GM23338 (cell line): ENCODE results near the gene PDE7B. TPM values are rescaled to one million over a fixed set of nuclear protein-coding genes. Genes with fewer than 3 reads are reported as not detected.

Source experiments
- ATAC-seq: fragments of 200-7000 bp; cut with Tn5 transposase; 3 replicates; pipeline ENCODE4 v1.9.1; 2020
- DNase-seq: peaks from one replicate; pipeline ENCODE4 v3.0.0-alpha.2; 2015; ENCODE audit warnings: low spot score
- H2AFZ ChIP-seq: fragments of 200-600 bp; sonication (generic); 2 replicates; pipeline ENCODE4 v1.8.0; 2016; ENCODE audit warnings: antibody characterized with exemption, mild to moderate bottlenecking, moderate library complexity
- H3F3A ChIP-seq: fragments of 200-600 bp; sonication (generic); replicated peaks from 2 replicates; pipeline ENCODE4 v1.8.0; 2017; ENCODE audit warnings: antibody characterized with exemption, mixed run types, low read depth
- H3K27ac ChIP-seq: fragments of 200-600 bp; sonication (generic); 2 replicates; pipeline ENCODE4 v1.6.1; 2016; ENCODE audit warnings: low read depth
- H3K27me3 ChIP-seq: fragments of 200-600 bp; sonication (generic); 2 replicates; pipeline ENCODE4 v1.8.0; 2016; ENCODE audit warnings: mild to moderate bottlenecking, mixed run types, moderate library complexity; ENCODE audit not compliant: insufficient read depth
- H3K36me3 ChIP-seq: fragments of 200-600 bp; sonication (generic); 2 replicates; pipeline ENCODE4 v1.8.0; 2016; ENCODE audit warnings: mild to moderate bottlenecking; ENCODE audit not compliant: insufficient read depth
- H3K4me1 ChIP-seq: fragments of 200-600 bp; sonication (generic); 2 replicates; pipeline ENCODE4 v1.8.0; 2016; ENCODE audit warnings: mild to moderate bottlenecking, moderate library complexity; ENCODE audit not compliant: insufficient read depth
- H3K4me2 ChIP-seq: fragments of 200-600 bp; sonication (generic); 2 replicates; pipeline ENCODE4 v1.7.1; 2017; ENCODE audit warnings: mixed run types
- H3K4me3 ChIP-seq: fragments of 200-600 bp; sonication (generic); 2 replicates; pipeline ENCODE4 v1.6.1; 2016; ENCODE audit warnings: mixed run types
- H3K79me2 ChIP-seq: fragments of 200-600 bp; sonication (generic); replicated peaks from 2 replicates; pipeline ENCODE4 v1.8.0; 2017; ENCODE audit warnings: mild to moderate bottlenecking; ENCODE audit not compliant: insufficient read depth
- H3K9me2 ChIP-seq: fragments of 200-600 bp; sonication (generic); 2 replicates; pipeline ENCODE4 v1.8.0; 2017; ENCODE audit not compliant: insufficient read depth
- H4K20me1 ChIP-seq: fragments of 200-600 bp; sonication (generic); replicated peaks from 2 replicates; pipeline ENCODE4 v1.8.0; 2017; ENCODE audit warnings: mild to moderate bottlenecking; ENCODE audit not compliant: insufficient read depth
- H3K27ac Mint-ChIP-seq: 2 replicates; pipeline ENCODE4 v1.8.0; 2020; ENCODE audit warnings: inconsistent platforms, mild to moderate bottlenecking, moderate library complexity, mixed read lengths
- H3K27me3 Mint-ChIP-seq: 3 replicates; pipeline ENCODE4 v1.8.0; 2022; ENCODE audit warnings: low read depth, mild to moderate bottlenecking, moderate library complexity, mixed read lengths, inconsistent platforms; ENCODE audit not compliant: insufficient read depth, poor library complexity
- H3K36me3 Mint-ChIP-seq: 3 replicates; pipeline ENCODE4 v1.8.0; 2021; ENCODE audit warnings: low read depth, mild to moderate bottlenecking, inconsistent platforms, moderate library complexity, mixed read lengths
- H3K4me1 Mint-ChIP-seq: 3 replicates; pipeline ENCODE4 v1.8.0; 2020; ENCODE audit warnings: mild to moderate bottlenecking, inconsistent platforms, mixed read lengths
- H3K4me3 Mint-ChIP-seq: 3 replicates; pipeline ENCODE4 v1.8.0; 2021; ENCODE audit warnings: moderate library complexity, mild to moderate bottlenecking, inconsistent platforms, mixed read lengths
- H3K9me3 Mint-ChIP-seq: 3 replicates; pipeline ENCODE4 v1.8.0; 2020; ENCODE audit warnings: moderate library complexity, mild to moderate bottlenecking, inconsistent platforms, mixed read lengths
- CREB1 ChIP-seq: fragments of 250-450 bp; sonication (Bioruptor Pico); IDR thresholded peaks from 2 replicates; pipeline ENCODE4 v1.5.0; 2020; ENCODE audit warnings: low read depth, mild to moderate bottlenecking, moderate library complexity
- EZH2 ChIP-seq: fragments of 200-600 bp; sonication (generic); IDR thresholded peaks from one replicate; pipeline ENCODE4 v1.8.0; 2017; ENCODE audit warnings: antibody characterized with exemption, mild to moderate bottlenecking, low read depth; ENCODE audit not compliant: unreplicated experiment
- EZH2phosphoT487 ChIP-seq: fragments of 200-600 bp; sonication (generic); IDR thresholded peaks from one replicate; pipeline ENCODE4 v1.8.1; 2018; ENCODE audit warnings: antibody characterized with exemption; ENCODE audit not compliant: unreplicated experiment
- POLR2AphosphoS5 ChIP-seq: IDR thresholded peaks from 2 replicates; pipeline ENCODE4 v1.6.1; 2016; ENCODE audit warnings: antibody characterized with exemption, low read depth
- ZNF114 ChIP-seq: fragments of 250-450 bp; sonication (Bioruptor Pico); IDR thresholded peaks from 2 replicates; pipeline ENCODE4 v1.5.0; 2020; ENCODE audit warnings: mild to moderate bottlenecking, moderate library complexity
- ZNF331 ChIP-seq: fragments of 250-450 bp; sonication (Bioruptor Pico); IDR thresholded peaks from 2 replicates; pipeline ENCODE4 v1.5.0; 2020; ENCODE audit warnings: low read depth, mild to moderate bottlenecking, moderate library complexity
- polyA plus RNA-seq: library from polyadenylated mRNA; unstranded; fragments of >200 nt; fragmentation: Nextera tagmentation; extraction: Ambion mirVana; gene quantifications from 2 replicates; pipeline ENCODE4 v1.2.1, GENCODE V29; 2016
- total RNA-seq: library from RNA; depleted of rRNA; stranded (reverse); fragments of >200 nt; shearing (Covaris generic); gene quantifications from 2 replicates; pipeline ENCODE4 v1.2.3, GENCODE V29; 2014
- TF ChIP-seq, protein P1 (sequence below): fragments of 250-450 bp; sonication (Bioruptor Pico); IDR thresholded peaks from 2 replicates; pipeline ENCODE4 v1.5.0; 2020; ENCODE audit warnings: mild to moderate bottlenecking, moderate library complexity
- TF ChIP-seq, protein P2 (sequence below), 2 experiments: fragments of 200-600 bp in 1 of 2; sonication (generic) in 1 of 2; conservative IDR thresholded peaks; 2 replicates each; pipeline versions ENCODE4 v1.5.1 to v1.6.1; 2016 to 2017; ENCODE audit warnings: antibody characterized with exemption in 2 of 2, low read depth in 2 of 2, mild to moderate bottlenecking in 2 of 2, moderate library complexity in 1 of 2
- TF ChIP-seq, protein P3 (sequence below): IDR thresholded peaks from 2 replicates; pipeline ENCODE4 v1.6.1; 2016; ENCODE audit warnings: antibody characterized with exemption

Gene PDE7B
- total and polyA plus RNA-seq, 2 experiments from 2014 or later, result 0.07 TPM; not detected in 1

DNA sequence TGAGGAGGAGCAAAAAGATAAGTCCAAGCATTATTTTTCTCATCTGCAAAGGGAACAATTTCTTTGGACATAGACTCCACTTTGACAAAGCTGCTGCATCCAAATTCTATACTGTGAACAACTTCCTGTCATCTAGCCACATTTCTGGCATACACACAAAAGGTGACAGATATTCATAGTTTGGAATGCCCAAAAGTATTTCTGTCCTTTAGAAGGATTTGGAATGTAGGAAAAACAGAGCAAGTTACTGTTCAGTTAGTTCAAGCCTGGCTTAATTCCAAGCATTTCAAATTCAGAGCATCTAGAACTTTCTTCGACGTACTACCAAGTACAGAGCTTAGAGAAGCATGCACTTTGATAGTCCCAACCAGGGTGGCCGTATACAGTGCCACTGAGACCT lies 134.0 kb downstream of the PDE7B start (continued):
- TF ChIP-seq, protein P1, sequence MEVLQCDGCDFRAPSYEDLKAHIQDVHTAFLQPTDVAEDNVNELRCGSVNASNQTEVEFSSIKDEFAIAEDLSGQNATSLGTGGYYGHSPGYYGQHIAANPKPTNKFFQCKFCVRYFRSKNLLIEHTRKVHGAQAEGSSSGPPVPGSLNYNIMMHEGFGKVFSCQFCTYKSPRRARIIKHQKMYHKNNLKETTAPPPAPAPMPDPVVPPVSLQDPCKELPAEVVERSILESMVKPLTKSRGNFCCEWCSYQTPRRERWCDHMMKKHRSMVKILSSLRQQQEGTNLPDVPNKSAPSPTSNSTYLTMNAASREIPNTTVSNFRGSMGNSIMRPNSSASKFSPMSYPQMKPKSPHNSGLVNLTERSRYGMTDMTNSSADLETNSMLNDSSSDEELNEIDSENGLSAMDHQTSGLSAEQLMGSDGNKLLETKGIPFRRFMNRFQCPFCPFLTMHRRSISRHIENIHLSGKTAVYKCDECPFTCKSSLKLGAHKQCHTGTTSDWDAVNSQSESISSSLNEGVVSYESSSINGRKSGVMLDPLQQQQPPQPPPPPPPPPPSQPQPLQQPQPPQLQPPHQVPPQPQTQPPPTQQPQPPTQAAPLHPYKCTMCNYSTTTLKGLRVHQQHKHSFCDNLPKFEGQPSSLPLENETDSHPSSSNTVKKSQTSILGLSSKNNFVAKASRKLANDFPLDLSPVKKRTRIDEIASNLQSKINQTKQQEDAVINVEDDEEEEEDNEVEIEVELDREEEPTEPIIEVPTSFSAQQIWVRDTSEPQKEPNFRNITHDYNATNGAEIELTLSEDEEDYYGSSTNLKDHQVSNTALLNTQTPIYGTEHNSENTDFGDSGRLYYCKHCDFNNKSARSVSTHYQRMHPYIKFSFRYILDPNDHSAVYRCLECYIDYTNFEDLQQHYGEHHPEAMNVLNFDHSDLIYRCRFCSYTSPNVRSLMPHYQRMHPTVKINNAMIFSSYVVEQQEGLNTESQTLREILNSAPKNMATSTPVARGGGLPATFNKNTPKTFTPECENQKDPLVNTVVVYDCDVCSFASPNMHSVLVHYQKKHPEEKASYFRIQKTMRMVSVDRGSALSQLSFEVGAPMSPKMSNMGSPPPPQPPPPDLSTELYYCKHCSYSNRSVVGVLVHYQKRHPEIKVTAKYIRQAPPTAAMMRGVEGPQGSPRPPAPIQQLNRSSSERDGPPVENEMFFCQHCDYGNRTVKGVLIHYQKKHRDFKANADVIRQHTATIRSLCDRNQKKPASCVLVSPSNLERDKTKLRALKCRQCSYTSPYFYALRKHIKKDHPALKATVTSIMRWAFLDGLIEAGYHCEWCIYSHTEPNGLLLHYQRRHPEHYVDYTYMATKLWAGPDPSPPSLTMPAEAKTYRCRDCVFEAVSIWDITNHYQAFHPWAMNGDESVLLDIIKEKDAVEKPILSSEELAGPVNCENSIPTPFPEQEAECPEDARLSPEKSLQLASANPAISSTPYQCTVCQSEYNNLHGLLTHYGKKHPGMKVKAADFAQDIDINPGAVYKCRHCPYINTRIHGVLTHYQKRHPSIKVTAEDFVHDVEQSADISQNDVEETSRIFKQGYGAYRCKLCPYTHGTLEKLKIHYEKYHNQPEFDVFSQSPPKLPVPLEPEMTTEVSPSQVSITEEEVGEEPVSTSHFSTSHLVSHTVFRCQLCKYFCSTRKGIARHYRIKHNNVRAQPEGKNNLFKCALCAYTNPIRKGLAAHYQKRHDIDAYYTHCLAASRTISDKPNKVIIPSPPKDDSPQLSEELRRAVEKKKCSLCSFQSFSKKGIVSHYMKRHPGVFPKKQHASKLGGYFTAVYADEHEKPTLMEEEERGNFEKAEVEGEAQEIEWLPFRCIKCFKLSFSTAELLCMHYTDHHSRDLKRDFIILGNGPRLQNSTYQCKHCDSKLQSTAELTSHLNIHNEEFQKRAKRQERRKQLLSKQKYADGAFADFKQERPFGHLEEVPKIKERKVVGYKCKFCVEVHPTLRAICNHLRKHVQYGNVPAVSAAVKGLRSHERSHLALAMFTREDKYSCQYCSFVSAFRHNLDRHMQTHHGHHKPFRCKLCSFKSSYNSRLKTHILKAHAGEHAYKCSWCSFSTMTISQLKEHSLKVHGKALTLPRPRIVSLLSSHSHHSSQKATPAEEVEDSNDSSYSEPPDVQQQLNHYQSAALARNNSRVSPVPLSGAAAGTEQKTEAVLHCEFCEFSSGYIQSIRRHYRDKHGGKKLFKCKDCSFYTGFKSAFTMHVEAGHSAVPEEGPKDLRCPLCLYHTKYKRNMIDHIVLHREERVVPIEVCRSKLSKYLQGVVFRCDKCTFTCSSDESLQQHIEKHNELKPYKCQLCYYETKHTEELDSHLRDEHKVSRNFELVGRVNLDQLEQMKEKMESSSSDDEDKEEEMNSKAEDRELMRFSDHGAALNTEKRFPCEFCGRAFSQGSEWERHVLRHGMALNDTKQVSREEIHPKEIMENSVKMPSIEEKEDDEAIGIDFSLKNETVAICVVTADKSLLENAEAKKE (CRISPR knock-in tag), result no peak
- TF ChIP-seq, protein P2, sequence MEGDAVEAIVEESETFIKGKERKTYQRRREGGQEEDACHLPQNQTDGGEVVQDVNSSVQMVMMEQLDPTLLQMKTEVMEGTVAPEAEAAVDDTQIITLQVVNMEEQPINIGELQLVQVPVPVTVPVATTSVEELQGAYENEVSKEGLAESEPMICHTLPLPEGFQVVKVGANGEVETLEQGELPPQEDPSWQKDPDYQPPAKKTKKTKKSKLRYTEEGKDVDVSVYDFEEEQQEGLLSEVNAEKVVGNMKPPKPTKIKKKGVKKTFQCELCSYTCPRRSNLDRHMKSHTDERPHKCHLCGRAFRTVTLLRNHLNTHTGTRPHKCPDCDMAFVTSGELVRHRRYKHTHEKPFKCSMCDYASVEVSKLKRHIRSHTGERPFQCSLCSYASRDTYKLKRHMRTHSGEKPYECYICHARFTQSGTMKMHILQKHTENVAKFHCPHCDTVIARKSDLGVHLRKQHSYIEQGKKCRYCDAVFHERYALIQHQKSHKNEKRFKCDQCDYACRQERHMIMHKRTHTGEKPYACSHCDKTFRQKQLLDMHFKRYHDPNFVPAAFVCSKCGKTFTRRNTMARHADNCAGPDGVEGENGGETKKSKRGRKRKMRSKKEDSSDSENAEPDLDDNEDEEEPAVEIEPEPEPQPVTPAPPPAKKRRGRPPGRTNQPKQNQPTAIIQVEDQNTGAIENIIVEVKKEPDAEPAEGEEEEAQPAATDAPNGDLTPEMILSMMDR (conservative IDR thresholded peaks at IDR 0.05; ENCODE audit: low read depth in 2 of 2), result no peak
- no peak for TF ChIP-seq ZNF331 (CRISPR knock-in tag)

DNA sequence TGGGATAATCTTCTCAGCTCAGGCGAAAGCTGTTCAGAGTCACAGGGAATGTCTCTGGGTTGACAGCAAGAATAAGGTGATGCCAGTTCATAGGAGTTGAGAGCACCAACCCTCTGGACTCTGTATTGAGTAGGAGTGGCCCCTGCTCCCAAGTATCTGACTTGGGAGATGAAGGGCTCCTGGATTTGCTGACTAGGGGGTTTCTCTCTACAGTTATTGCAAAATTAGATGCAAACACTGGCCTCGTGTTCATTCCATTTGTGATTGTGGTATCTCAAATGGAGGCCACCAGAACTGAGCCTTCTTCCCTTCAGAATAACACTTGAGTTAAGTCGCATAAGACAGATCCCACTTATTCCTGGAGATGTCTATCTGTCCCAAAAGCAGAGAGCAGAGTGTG lies 135.7 kb downstream of the PDE7B start:
- Histone ChIP-seq H3K4me1 (no peaks in the 10 kb centered on the region), H3K4me3 (no peak overlapping the region), H3K4me2 (no peak overlapping the region), H3F3A (no peaks in the 10 kb centered on the region), H3K9me2 (no peaks in the 10 kb centered on the region; the same call in 1 of the 2 replicates), H2AFZ (no peak overlapping the region), H4K20me1 (no peaks in the 10 kb centered on the region), H3K27me3 (no peaks in the 10 kb centered on the region), H3K27ac (no peak overlapping the region), H3K36me3 (no peaks in the 10 kb centered on the region), H3K79me2 (no peaks in the 10 kb centered on the region)
- H3K9me3 Mint-ChIP-seq, result no peaks in the 10 kb centered on the region
- no peak overlapping the region for H3K27ac Mint-ChIP-seq
- H3K4me1 Mint-ChIP-seq, result no peaks in the 10 kb centered on the region
- ATAC-seq (no peak), DNase-seq (no peak)
- no peak overlapping the region for H3K4me3 Mint-ChIP-seq
- no peaks in the 10 kb centered on the region for H3K27me3 Mint-ChIP-seq
- no peaks in the 10 kb centered on the region for H3K36me3 Mint-ChIP-seq
- TF ChIP-seq EZH2 (no peak), POLR2AphosphoS5 (no peak), CREB1 (CRISPR knock-in tag) (no peak), EZH2phosphoT487 (no peak), ZNF114 (CRISPR knock-in tag) (no peak), ZNF331 (CRISPR knock-in tag) (no peak)
- TF ChIP-seq, protein P3, sequence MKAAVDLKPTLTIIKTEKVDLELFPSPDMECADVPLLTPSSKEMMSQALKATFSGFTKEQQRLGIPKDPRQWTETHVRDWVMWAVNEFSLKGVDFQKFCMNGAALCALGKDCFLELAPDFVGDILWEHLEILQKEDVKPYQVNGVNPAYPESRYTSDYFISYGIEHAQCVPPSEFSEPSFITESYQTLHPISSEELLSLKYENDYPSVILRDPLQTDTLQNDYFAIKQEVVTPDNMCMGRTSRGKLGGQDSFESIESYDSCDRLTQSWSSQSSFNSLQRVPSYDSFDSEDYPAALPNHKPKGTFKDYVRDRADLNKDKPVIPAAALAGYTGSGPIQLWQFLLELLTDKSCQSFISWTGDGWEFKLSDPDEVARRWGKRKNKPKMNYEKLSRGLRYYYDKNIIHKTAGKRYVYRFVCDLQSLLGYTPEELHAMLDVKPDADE, result no peak
- TF ChIP-seq, protein P2 (conservative IDR thresholded peaks at IDR 0.05; ENCODE audit: low read depth in 2 of 2), result no peak
